NCI-H2196 treated with DMSO at 0.1 percent for 48 hours (cell line): ENCODE measurements around the gene FAM184A.

ENCODE experiments used
- DNase-seq: peaks from one replicate; lab custom pipeline; 2025; ENCODE audit not compliant: unreplicated experiment; lab: John Stamatoyannopoulos, UW

FAM184A gene

GRCh38 chr6:118917546-118918328, 160.7 kb downstream of the FAM184A start:
- DNase-seq: no peak

GRCh38 chr6:118914598-118914997, 163.9 kb downstream of the FAM184A start:
- DNase-seq: no peak

- DNase-seq: no peak
These were observed 165.3 kb downstream of the FAM184A start for GRCh38 chr6:118913161-118913560.

- DNase-seq: no peak
These were observed 165.8 kb downstream of the FAM184A start for GRCh38 chr6:118912646-118913045.
